SK-N-SH (cell line): ENCODE results near the gene MVB12B. TPM values are rescaled to one million over a fixed set of nuclear protein-coding genes. Genes with fewer than 3 reads are reported as not detected.

ENCODE experiments used
- CTCF ChIA-PET: fragments of 300-600, 350-600 bp; formaldehyde crosslinking; extraction: SDS; loops from one replicate; lab custom pipeline; 2021; lab: Yijun Ruan, JAX
- POLR2A ChIA-PET: fragments of 350-600 bp; sonication (Branson Sonifier 250); formaldehyde crosslinking; extraction: SDS; loops from one replicate; lab custom pipeline; 2020; ENCODE audit warnings: antibody characterized with exemption, inconsistent platforms; lab: Yijun Ruan, JAX
- DNase-seq: peaks from one replicate; pipeline ENCODE4 v3.0.0; 2012
- H2AFZ ChIP-seq: fragments of 200-600 bp; sonication (generic); 2 replicates; pipeline ENCODE4 v1.8.1; 2016; ENCODE audit warnings: antibody characterized with exemption, mild to moderate bottlenecking, low read depth
- H3F3A ChIP-seq: fragments of 200-600 bp; sonication (generic); replicated peaks from 2 replicates; pipeline ENCODE3; 2016; ENCODE audit warnings: antibody characterized with exemption, mild to moderate bottlenecking; ENCODE audit not compliant: insufficient read depth
- H3K27ac ChIP-seq, 2 experiments: fragments of 200-500 bp in 1 of 2; fragments of 200-600 bp in 1 of 2; sonication (Bioruptor generic) in 1 of 2; sonication (generic), shearing (Covaris generic) in 1 of 2; 2 replicates each; pipeline versions ENCODE4 v1.5.1 to v1.6.1; 2014 to 2016; ENCODE audit warnings: low read depth in 2 of 2, inconsistent platforms in 1 of 2, low read length in 1 of 2, mild to moderate bottlenecking in 1 of 2, mixed read lengths in 1 of 2
- H3K27me3 ChIP-seq: fragments of 200-600 bp; sonication (generic), shearing (Covaris generic); 2 replicates; pipeline ENCODE4 v1.6.1; 2016; ENCODE audit warnings: mixed run types; ENCODE audit not compliant: insufficient read depth
- H3K36me3 ChIP-seq, 2 experiments: fragments of 200-500 bp in 1 of 2; fragments of 200-600 bp in 1 of 2; sonication (Bioruptor generic) in 1 of 2; sonication (generic) in 1 of 2; replicated peaks in 1 of 2; 2 replicates each; pipeline versions ENCODE3 to v1.5.1; 2014 to 2016; ENCODE audit warnings: low read length in 1 of 2, mild to moderate bottlenecking in 1 of 2; ENCODE audit not compliant: insufficient read depth in 2 of 2, control insufficient read depth in 1 of 2
- H3K4me1 ChIP-seq, 2 experiments: fragments of 200-500 bp in 1 of 2; fragments of 200-600 bp in 1 of 2; sonication (Bioruptor generic) in 1 of 2; sonication (generic), shearing (Covaris generic) in 1 of 2; 2 replicates each; pipeline versions ENCODE4 v1.5.1 to v1.6.1; 2014 to 2016; ENCODE audit warnings: low read depth in 1 of 2, low read length in 1 of 2, mixed run types in 1 of 2; ENCODE audit not compliant: insufficient read depth in 2 of 2, control insufficient read depth in 1 of 2
- H3K4me2 ChIP-seq: fragments of 200-600 bp; sonication (generic), shearing (Covaris generic); 2 replicates; pipeline ENCODE4 v1.6.1; 2017; ENCODE audit warnings: mixed run types
- H3K4me3 ChIP-seq, 2 experiments: fragments of 200-500 bp in 1 of 2; fragments of 200-600 bp in 1 of 2; sonication (Bioruptor generic) in 1 of 2; sonication (generic), shearing (Covaris generic) in 1 of 2; 2 replicates each; pipeline versions ENCODE4 v1.5.1 to v1.8.1; 2014 to 2016; ENCODE audit warnings: low read depth in 2 of 2, inconsistent platforms in 1 of 2, low read length in 1 of 2, mild to moderate bottlenecking in 1 of 2, mixed read lengths in 1 of 2, moderate library complexity in 1 of 2
- H3K79me2 ChIP-seq: fragments of 200-600 bp; sonication (generic); 2 replicates; pipeline ENCODE4 v1.8.1; 2017; ENCODE audit warnings: mild to moderate bottlenecking; ENCODE audit not compliant: insufficient read depth
- H3K9ac ChIP-seq: fragments of 200-600 bp; sonication (generic); 2 replicates; pipeline ENCODE4 v1.6.1; 2017; ENCODE audit warnings: mixed run types
- H3K9me2 ChIP-seq: fragments of 200-600 bp; sonication (generic); 2 replicates; pipeline ENCODE4 v1.6.1; 2017; ENCODE audit warnings: mixed run types
- H3K9me3 ChIP-seq: fragments of 200-600 bp; sonication (generic); 2 replicates; pipeline ENCODE4 v1.6.1; 2017; ENCODE audit warnings: mixed run types, mild to moderate bottlenecking, moderate library complexity
- H4K20me1 ChIP-seq: fragments of 200-600 bp; sonication (generic); 2 replicates; pipeline ENCODE4 v1.6.1; 2017; ENCODE audit warnings: mild to moderate bottlenecking, mixed run types; ENCODE audit not compliant: insufficient read depth
- CHD2 ChIP-seq: fragments of 150-350 bp; IDR thresholded peaks from 2 replicates; pipeline ENCODE4 v1.6.1; 2018; ENCODE audit warnings: low read length; ENCODE audit not compliant: partially characterized antibody
- ELF1 ChIP-seq: IDR thresholded peaks from 2 replicates; pipeline ENCODE4 v1.4.0; 2012
- EZH2phosphoT487 ChIP-seq: fragments of 200-600 bp; sonication (generic); IDR thresholded peaks from 2 replicates; pipeline ENCODE4 v1.6.1; 2017; ENCODE audit warnings: low read depth, mixed run types, mild to moderate bottlenecking, antibody characterized with exemption, moderate library complexity, borderline replicate concordance
- FOXM1 ChIP-seq: IDR thresholded peaks from 2 replicates; pipeline ENCODE4 v1.4.0; 2012; ENCODE audit warnings: low read depth, mild to moderate bottlenecking
- GABPA ChIP-seq: IDR thresholded peaks from 2 replicates; pipeline ENCODE4 v1.4.0; 2012; ENCODE audit warnings: low read depth, mild to moderate bottlenecking
- JUND ChIP-seq: IDR thresholded peaks from 2 replicates; pipeline ENCODE4 v1.4.0; 2012
- MEF2A ChIP-seq: IDR thresholded peaks from 2 replicates; pipeline ENCODE4 v1.4.0; 2012; ENCODE audit warnings: low read depth, borderline replicate concordance
- MXI1 ChIP-seq: IDR thresholded peaks from 2 replicates; pipeline ENCODE4 v1.6.1; 2012; ENCODE audit warnings: mild to moderate bottlenecking, low read depth, low read length, improper control_type of control experiment
- NFIC ChIP-seq: IDR thresholded peaks from 2 replicates; pipeline ENCODE4 v1.4.0; 2012; ENCODE audit warnings: borderline replicate concordance
- NRF1 ChIP-seq: IDR thresholded peaks from 2 replicates; pipeline ENCODE4 v1.6.1; 2012; ENCODE audit warnings: low read depth, mild to moderate bottlenecking, low read length
- POLR2AphosphoS5 ChIP-seq: IDR thresholded peaks from 2 replicates; pipeline ENCODE4 v1.6.1; 2012; ENCODE audit warnings: low read depth, low read length
- RAD21 ChIP-seq: IDR thresholded peaks from 2 replicates; pipeline ENCODE4 v1.6.1; 2012; ENCODE audit warnings: mild to moderate bottlenecking, low read length
- RCOR1 ChIP-seq: fragments of 150-350 bp; IDR thresholded peaks from 2 replicates; pipeline ENCODE4 v1.6.1; 2017; ENCODE audit warnings: antibody characterized with exemption, low read length
- REST ChIP-seq: IDR thresholded peaks from 2 replicates; pipeline ENCODE4 v1.6.1; 2012; ENCODE audit warnings: mild to moderate bottlenecking, low read depth, low read length, moderate library complexity
- RXRA ChIP-seq: IDR thresholded peaks from 2 replicates; pipeline ENCODE4 v1.4.0; 2012; ENCODE audit warnings: low read depth, mild to moderate bottlenecking, borderline replicate concordance
- SIN3A ChIP-seq: IDR thresholded peaks from 2 replicates; pipeline ENCODE4 v1.6.1; 2012; ENCODE audit warnings: low read depth, mild to moderate bottlenecking, low read length, moderate library complexity, borderline replicate concordance
- SMC3 ChIP-seq: IDR thresholded peaks from 2 replicates; pipeline ENCODE4 v1.6.1; 2012; ENCODE audit warnings: low read depth, low read length, improper control_type of control experiment
- TAF1 ChIP-seq: IDR thresholded peaks from 2 replicates; pipeline ENCODE4 v1.6.1; 2012; ENCODE audit warnings: low read depth, mild to moderate bottlenecking, low read length, moderate library complexity, borderline replicate concordance
- WGBS: methylation state at CpG from one replicate; pipeline ENCODE4 v1.1.6; 2017; ENCODE audit warnings: low lambda C conversion rate; 5-methylcytosine and 5-hydroxymethylcytosine counted together
- polyA plus RNA-seq, 3 experiments: library from polyadenylated mRNA; depleted of rRNA; stranded (reverse); fragments of >200 nt; gene quantifications; 2 replicates each; pipeline ENCODE4 v1.2.3, GENCODE V29; 2012
- TF ChIP-seq, protein P1 (sequence below): IDR thresholded peaks from 2 replicates; pipeline ENCODE4 v1.4.0; 2012; ENCODE audit warnings: low read depth, borderline replicate concordance
- TF ChIP-seq, protein P2 (sequence below): fragments of 150-350 bp; IDR thresholded peaks from 2 replicates; pipeline ENCODE4 v1.6.1; 2016; ENCODE audit warnings: mild to moderate bottlenecking, low read depth, low read length
- TF ChIP-seq, protein P3 (sequence below): IDR thresholded peaks from 2 replicates; pipeline ENCODE4; 2012

The MVB12B gene
- polyA plus RNA-seq, 1 of the 3 experiments (the other 2 are of a cell fraction) = 5.1 TPM

DNA sequence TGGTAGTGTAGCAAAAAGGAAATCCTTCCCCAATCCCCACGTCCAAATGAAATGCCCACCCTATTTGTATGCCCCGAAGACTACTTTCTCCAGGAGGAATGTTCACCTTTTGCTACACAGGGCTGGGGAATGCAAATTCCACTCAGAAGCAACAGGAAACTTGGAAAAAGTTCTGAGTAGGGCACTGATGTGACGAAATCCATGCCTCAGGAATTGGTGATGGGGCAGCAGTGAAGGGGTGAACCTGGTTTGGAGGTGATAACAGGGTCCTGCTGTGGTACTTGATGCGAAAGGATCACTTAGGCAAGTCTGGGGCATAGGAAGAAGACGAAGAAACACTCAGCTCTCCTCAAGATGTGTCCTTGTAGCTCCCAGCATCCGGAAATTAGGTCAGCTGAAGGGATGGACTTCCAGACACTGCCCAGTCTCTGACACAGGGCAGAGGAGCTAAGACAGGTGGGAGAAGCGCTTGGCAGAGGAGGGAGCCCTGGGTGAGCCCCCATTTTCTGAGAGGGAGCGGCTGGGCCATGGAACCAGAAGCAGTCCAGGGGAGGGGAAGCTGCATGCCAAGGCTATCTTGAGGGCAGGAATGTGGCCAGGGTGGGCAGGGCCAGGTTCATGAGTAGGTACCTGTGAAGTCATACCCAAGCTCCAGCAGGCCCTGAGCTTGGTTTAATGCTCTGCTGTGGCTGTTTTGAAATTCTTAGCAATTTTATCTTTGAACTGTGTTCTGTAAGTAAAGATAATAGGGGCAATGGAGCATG lies 22.2 kb upstream of the MVB12B start:
- no peak overlapping the region for H3K9ac ChIP-seq
- H3K9me3 ChIP-seq = no peaks in the 10 kb centered on the region
- no peak for DNase-seq
- peaks cover 0 to 8% of the 10 kb centered on the region in 2 experiments; a peak in 1 of 4 replicates for H3K4me1 ChIP-seq
- no peaks in the 10 kb centered on the region for H3F3A ChIP-seq
- no peak overlapping the region for H3K4me3 ChIP-seq
- no peak overlapping the region for H3K4me2 ChIP-seq
- no peaks in the 10 kb centered on the region for H3K9me2 ChIP-seq
- H3K27me3 ChIP-seq = no peaks in the 10 kb centered on the region
- ChIA-PET CTCF (interaction anchor here (1.1 to 5.2 kb wide), 5 partner anchors 10 to 187 kb away, joined by 3 to 51 read pairs (median 12); no protein-coding TSS in a partner anchor), POLR2A (no interaction called here)
- no peaks in the 10 kb centered on the region for H3K79me2 ChIP-seq
- 67% methylated on average over 8 of the region's 8 CpGs for WGBS
- H3K27ac ChIP-seq = no peak overlapping the region
- no peak overlapping the region for H2AFZ ChIP-seq
- no peaks in the 10 kb centered on the region for H4K20me1 ChIP-seq
- H3K36me3 ChIP-seq = no peaks in the 10 kb centered on the region
- TF ChIP-seq NFIC (no peak), GABPA (no peak), RAD21 (no peak), FOXM1 (no peak), CHD2 (no peak), RCOR1 (no peak), MEF2A (no peak), RXRA (no peak), TAF1 (no peak), NRF1 (no peak), SMC3 (no peak)
- TF ChIP-seq, protein P1, sequence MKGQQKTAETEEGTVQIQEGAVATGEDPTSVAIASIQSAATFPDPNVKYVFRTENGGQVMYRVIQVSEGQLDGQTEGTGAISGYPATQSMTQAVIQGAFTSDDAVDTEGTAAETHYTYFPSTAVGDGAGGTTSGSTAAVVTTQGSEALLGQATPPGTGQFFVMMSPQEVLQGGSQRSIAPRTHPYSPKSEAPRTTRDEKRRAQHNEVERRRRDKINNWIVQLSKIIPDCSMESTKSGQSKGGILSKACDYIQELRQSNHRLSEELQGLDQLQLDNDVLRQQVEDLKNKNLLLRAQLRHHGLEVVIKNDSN = no peak

DNA sequence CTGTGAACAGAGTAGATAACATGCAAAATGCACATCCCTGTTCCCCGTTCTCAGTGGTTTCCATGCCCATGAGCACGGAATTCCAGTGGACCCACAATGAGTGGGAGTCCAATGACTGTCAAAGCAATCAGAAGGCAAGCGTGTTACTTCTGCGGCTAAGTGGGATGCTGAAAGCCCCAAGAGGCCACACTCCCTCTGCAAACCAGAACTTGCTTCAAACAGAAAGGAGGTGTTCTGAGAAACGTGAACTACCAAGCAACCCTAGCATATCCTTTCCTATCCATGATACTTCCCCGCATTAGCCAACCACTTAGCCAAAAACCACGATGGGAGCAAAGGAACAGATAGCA lies 21.7 kb upstream of the MVB12B start:
- no peak overlapping the region for H2AFZ ChIP-seq
- ChIA-PET POLR2A (no interaction called here), CTCF (interaction anchor here (1.1 to 5.2 kb wide), 4 partner anchors 10 to 92 kb away, joined by 3 to 51 read pairs (median 8); no protein-coding TSS in a partner anchor)
- H3K4me3 ChIP-seq = no peak overlapping the region
- peaks cover 0 to 8% of the 10 kb centered on the region in 2 experiments; a peak in 1 of 4 replicates for H3K4me1 ChIP-seq
- no peaks in the 10 kb centered on the region for H3K9me3 ChIP-seq
- H3K9me2 ChIP-seq = no peaks in the 10 kb centered on the region
- DNase-seq = no peak
- WGBS = 70% methylated on average over 7 of the region's 7 CpGs
- H3K36me3 ChIP-seq = no peaks in the 10 kb centered on the region
- no peak overlapping the region for H3K9ac ChIP-seq
- no peaks in the 10 kb centered on the region for H3K27me3 ChIP-seq
- H3K79me2 ChIP-seq = no peaks in the 10 kb centered on the region
- no peaks in the 10 kb centered on the region for H4K20me1 ChIP-seq
- H3K27ac ChIP-seq = no peak overlapping the region
- no peaks in the 10 kb centered on the region for H3F3A ChIP-seq
- H3K4me2 ChIP-seq = no peak overlapping the region
- TF ChIP-seq SMC3 (no peak), RAD21 (no peak), CHD2 (no peak), REST (no peak), MEF2A (no peak), ELF1 (no peak), POLR2AphosphoS5 (no peak), NRF1 (no peak), JUND (no peak), SIN3A (no peak), RXRA (no peak), TAF1 (no peak), GABPA (no peak), MXI1 (no peak), EZH2phosphoT487 (no peak)
- TF ChIP-seq, protein P2, sequence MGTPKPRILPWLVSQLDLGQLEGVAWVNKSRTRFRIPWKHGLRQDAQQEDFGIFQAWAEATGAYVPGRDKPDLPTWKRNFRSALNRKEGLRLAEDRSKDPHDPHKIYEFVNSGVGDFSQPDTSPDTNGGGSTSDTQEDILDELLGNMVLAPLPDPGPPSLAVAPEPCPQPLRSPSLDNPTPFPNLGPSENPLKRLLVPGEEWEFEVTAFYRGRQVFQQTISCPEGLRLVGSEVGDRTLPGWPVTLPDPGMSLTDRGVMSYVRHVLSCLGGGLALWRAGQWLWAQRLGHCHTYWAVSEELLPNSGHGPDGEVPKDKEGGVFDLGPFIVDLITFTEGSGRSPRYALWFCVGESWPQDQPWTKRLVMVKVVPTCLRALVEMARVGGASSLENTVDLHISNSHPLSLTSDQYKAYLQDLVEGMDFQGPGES = no peak
- TF ChIP-seq, protein P3, sequence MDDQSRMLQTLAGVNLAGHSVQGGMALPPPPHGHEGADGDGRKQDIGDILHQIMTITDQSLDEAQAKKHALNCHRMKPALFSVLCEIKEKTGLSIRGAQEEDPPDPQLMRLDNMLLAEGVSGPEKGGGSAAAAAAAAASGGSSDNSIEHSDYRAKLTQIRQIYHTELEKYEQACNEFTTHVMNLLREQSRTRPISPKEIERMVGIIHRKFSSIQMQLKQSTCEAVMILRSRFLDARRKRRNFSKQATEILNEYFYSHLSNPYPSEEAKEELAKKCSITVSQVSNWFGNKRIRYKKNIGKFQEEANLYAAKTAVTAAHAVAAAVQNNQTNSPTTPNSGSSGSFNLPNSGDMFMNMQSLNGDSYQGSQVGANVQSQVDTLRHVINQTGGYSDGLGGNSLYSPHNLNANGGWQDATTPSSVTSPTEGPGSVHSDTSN = no peak
